GM18951 (cell line): Measurements from ENCODE around the gene CHMP1A.
"Not testable (repeated sequence)": the region's sequence is repeated elsewhere in the genome, so short reads cannot be mapped to it uniquely, and the experiment has no call there.

Experiments
- POLR2A ChIP-seq: IDR thresholded peaks from 4 replicates; pipeline ENCODE4 v1.6.1; 2011; ENCODE audit warnings: mild to moderate bottlenecking; ENCODE audit not compliant: insufficient read length, insufficient read depth; ENCODE audit errors: extremely low read depth
- in situ Hi-C: fragments of 300-500 bp; cut with MboI; formaldehyde crosslinking; loops from one replicate; pipeline ENCODE4 v1.12.0; 2022; ENCODE audit warnings: low sequenced_read_pairs, mixed read lengths, inconsistent platforms; ENCODE audit not compliant: unreplicated experiment

The CHMP1A gene

GRCh38 chr16:89657442-89658220 lies at the start of gene CHMP1A, which contains the start of gene SPATA33:
Gene CHMP1A (minus strand): TSS chr16:89657708. CDS start chr16:89657588, 120 bp downstream.
Gene SPATA33 (plus strand): TSS chr16:89657836. CDS start chr16:89657912, 76 bp downstream.
- peak; percentile 80 for TF ChIP-seq POLR2A
- in situ Hi-C loops = no loop called here

GRCh38 chr16:89706518-89707260 lies 49.2 kb upstream of the CHMP1A start:
- in situ Hi-C loops = no loop called here
- TF ChIP-seq POLR2A = no peak

GRCh38 chr16:89705006-89705405 lies 47.5 kb upstream of the CHMP1A start:
- in situ Hi-C loops = no loop called here
- no peak for TF ChIP-seq POLR2A

- no peak for TF ChIP-seq POLR2A
- in situ Hi-C loops = no loop called here
Observed at GRCh38 chr16:89704281-89704680, 46.8 kb upstream of the CHMP1A start.

- in situ Hi-C loops = no loop called here
- peak; percentile 69 for TF ChIP-seq POLR2A
Observed at GRCh38 chr16:89701425-89702406, 44.2 kb upstream of the CHMP1A start, which contains the start of gene SPATA2L. Gene SPATA2L (minus strand): TSS chr16:89701705. CDS start chr16:89701232, 473 bp downstream.

- in situ Hi-C loops = no loop called here
Observed at GRCh38 chr16:89700649-89701424, 43.3 kb upstream of the CHMP1A start.

GRCh38 chr16:89700100-89700648 lies 42.7 kb upstream of the CHMP1A start:
- in situ Hi-C loops = no loop called here
- peak; percentile 29 for TF ChIP-seq POLR2A

More at GRCh38 chr16:89700649-89701424, 43.3 kb upstream of the CHMP1A start:
- TF ChIP-seq POLR2A = no peak

GRCh38 chr16:89699629-89700099 lies 42.2 kb upstream of the CHMP1A start:
- in situ Hi-C loops = not testable (repeated sequence)

GRCh38 chr16:89698717-89699116 lies 41.2 kb upstream of the CHMP1A start:
- in situ Hi-C loops = not testable (repeated sequence)

- in situ Hi-C loops = no loop called here
Observed at GRCh38 chr16:89697616-89698331, 40.3 kb upstream of the CHMP1A start.

GRCh38 chr16:89697161-89697615 lies 39.7 kb upstream of the CHMP1A start:
- in situ Hi-C loops = no loop called here
- TF ChIP-seq POLR2A = no peak

More at GRCh38 chr16:89697616-89698331, 40.3 kb upstream of the CHMP1A start:
- TF ChIP-seq POLR2A = no peak
